DMS 273 (cell line): ENCODE results near the gene CLCN6.

Experiments used
- DNase-seq: peaks from one replicate; lab custom pipeline; 2025; ENCODE audit not compliant: unreplicated experiment; lab: John Stamatoyannopoulos, UW

The CLCN6 gene

GRCh38 chr1:11874624-11875023 lies 68.6 kb downstream of the CLCN6 start:
- no peak for DNase-seq

- no peak for DNase-seq
Measured at GRCh38 chr1:11875094-11875493, 69.1 kb downstream of the CLCN6 start.

- DNase-seq, result no peak
Measured at GRCh38 chr1:11877074-11877473, 71.1 kb downstream of the CLCN6 start.

GRCh38 chr1:11878081-11878890 lies 72.3 kb downstream of the CLCN6 start:
- no peak for DNase-seq

- no peak for DNase-seq
Measured at GRCh38 chr1:11878891-11879190, 72.8 kb downstream of the CLCN6 start.

- DNase-seq, result no peak
Measured at GRCh38 chr1:11879311-11880180, 73.6 kb downstream of the CLCN6 start.

GRCh38 chr1:11880181-11880575 lies 74.2 kb downstream of the CLCN6 start:
- DNase-seq, result no peak

GRCh38 chr1:11880911-11881748 lies 75.1 kb downstream of the CLCN6 start:
- DNase-seq, result peak; percentile 35

GRCh38 chr1:11881749-11882441 lies 75.9 kb downstream of the CLCN6 start:
- no peak for DNase-seq

- DNase-seq, result no peak
Measured at GRCh38 chr1:11882814-11883538, 77.0 kb downstream of the CLCN6 start.

GRCh38 chr1:11885916-11886315 lies 79.9 kb downstream of the CLCN6 start:
- DNase-seq, result peak; percentile 67

- no peak for DNase-seq
Measured at GRCh38 chr1:11886986-11887665, 81.1 kb downstream of the CLCN6 start.

- no peak for DNase-seq
Measured at GRCh38 chr1:11887666-11888007, 81.6 kb downstream of the CLCN6 start.

GRCh38 chr1:11888206-11888876 lies 82.3 kb downstream of the CLCN6 start:
- DNase-seq, result no peak

GRCh38 chr1:11888877-11889208 lies 82.9 kb downstream of the CLCN6 start:
- no peak for DNase-seq

- DNase-seq, result no peak
Measured at GRCh38 chr1:11891433-11892186, 85.6 kb downstream of the CLCN6 start.
